Pulmonary artery endothelial cell (primary cell): ENCODE results near the gene APRT. TPM values are rescaled to one million over a fixed set of nuclear protein-coding genes. Genes with fewer than 3 reads are reported as not detected.
"Not testable (repeated sequence)": the region's sequence is repeated elsewhere in the genome, so short reads cannot be mapped to it uniquely, and the experiment has no call there.

Experiments
- DNase-seq: peaks from one replicate; pipeline ENCODE4 v3.0.0-alpha.2; 2011; ENCODE audit warnings: low read depth, low spot score
- total RNA-seq: library from RNA; depleted of rRNA; stranded (reverse); fragments of >200 nt; gene quantifications from 2 replicates; pipeline ENCODE4 v1.2.3, GENCODE V29; 2014

Gene APRT
- total RNA-seq, 1 donor from 2014 or later: 142 TPM

DNA sequence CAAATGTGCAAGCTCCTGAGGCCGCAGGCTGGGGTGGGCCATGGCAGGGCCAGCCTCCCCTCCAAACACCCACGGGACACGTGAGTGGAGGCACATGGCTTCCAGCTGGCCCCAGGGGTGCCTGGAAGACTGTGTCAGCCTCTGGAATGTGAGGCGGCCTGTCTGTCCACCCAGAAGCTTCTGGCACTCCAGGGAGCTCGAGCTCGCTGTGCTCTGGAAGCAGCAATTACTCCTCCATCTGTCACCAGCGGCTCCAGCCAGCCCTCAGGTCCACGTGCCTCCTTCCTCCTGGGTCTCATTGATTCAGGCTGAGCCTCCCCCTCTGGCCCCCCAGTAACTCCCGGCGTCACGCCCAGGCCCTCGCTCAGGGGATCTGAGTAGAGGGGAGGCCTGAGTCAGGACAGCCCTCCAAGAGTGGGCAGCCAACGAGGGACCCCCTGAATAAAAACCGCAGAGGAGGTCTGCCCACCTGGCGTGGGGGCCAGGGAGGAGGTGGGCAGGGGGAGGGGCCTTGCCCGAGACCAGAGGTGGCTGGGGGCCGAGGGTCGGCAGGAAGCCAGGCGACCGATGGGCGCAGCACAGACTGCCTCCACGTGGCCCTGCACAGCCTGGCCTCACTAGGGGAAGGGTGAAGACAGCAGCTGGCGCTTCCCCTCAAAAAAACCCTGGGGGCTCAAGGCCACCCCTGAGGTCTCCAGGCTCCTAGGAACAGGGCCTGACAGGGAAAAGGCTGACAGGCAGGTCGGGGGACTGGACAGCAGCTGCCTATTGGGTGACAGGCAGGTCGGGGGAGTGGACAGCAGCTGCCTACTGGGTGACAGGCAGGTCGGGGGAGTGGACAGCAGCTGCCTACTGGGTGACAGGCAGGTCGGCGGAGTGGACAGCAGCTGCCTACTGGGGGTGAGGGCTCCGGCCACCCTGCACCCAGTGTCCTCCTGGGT, 38.6 kb downstream of the APRT start:
- no peak for DNase-seq

DNA sequence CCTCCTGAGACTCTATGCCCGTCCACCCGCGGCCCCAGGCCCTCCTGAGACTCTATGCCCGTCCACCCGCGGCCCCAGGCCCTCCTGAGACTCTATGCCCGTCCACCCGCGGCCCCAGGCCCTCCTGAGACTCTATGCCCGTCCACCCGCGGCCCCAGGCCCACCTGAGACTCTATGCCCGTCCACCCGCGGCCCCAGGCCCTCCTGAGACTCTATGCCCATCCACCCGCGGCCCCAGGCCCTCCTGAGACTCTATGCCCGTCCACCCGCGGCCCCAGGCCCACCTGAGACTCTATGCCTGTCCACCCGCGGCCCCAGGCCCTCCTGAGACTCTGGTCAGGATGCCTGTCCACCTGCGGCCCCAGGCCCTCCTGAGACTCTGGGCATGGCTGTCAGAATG, 39.9 kb downstream of the APRT start:
- DNase-seq: not testable (repeated sequence)

DNA sequence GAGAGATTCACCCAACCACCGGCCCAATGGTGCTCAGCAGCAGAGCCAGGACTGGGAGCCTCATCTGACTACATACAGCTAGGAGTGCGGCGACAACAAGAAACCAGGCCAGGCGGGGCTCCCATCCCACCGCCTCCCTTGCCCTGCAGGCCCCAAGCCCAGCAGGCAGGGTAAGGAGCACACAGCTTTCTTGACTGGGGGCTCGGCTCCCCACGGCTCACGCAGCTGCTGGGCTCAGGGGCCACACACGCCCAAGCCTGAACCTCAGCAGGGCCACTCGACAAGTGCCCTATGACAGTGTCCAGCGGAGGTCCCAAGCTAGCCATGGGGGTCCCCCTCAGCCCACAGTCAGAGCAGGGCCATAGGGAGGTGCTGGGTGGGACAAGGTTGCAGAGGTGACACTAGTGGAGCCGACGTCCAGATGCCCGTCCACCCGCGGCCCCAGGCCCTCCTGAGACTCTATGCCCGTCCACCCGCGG, 40.4 kb downstream of the APRT start:
- DNase-seq: no peak

DNA sequence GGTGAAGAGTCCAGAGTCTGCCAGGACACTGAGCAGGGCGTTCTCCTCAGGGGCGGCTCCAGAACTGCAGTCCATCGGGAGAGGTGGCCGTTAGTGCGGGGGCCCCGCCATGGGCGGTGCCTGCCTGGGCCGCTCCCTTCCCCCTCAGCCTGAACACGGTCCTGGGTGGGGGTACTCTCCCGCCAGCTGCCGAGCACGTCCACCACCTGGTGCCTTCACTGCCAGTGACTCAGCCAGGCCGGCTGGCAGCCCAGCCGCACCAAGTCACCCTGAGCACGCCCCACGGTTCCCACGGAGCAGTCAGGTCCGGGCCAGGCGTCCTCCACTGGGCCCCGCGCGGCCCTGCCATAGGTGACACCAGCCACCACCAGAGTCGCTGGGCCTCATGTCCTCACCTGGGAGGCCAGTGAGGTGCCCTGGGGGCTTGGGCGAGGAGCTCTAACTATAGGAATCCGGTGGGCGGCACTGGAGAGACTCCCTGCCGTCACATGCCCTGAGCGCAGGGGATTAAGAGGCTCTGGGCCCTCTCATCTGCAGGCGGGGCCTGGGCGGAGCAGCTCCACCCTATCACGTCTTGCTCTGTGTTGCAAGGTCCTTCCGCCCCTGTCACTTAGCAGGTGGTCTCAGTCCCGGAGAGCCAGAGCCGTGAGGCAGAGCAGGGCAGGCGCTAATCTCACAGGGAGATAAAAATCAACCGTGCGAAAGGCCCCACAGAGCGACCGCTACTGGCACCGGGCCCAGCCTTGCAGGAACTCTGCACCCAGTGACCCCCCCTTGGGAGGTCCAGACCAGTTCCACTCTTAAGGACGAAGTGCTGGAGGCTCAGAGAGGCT, 41.1 kb downstream of the APRT start:
- no peak for DNase-seq

DNA sequence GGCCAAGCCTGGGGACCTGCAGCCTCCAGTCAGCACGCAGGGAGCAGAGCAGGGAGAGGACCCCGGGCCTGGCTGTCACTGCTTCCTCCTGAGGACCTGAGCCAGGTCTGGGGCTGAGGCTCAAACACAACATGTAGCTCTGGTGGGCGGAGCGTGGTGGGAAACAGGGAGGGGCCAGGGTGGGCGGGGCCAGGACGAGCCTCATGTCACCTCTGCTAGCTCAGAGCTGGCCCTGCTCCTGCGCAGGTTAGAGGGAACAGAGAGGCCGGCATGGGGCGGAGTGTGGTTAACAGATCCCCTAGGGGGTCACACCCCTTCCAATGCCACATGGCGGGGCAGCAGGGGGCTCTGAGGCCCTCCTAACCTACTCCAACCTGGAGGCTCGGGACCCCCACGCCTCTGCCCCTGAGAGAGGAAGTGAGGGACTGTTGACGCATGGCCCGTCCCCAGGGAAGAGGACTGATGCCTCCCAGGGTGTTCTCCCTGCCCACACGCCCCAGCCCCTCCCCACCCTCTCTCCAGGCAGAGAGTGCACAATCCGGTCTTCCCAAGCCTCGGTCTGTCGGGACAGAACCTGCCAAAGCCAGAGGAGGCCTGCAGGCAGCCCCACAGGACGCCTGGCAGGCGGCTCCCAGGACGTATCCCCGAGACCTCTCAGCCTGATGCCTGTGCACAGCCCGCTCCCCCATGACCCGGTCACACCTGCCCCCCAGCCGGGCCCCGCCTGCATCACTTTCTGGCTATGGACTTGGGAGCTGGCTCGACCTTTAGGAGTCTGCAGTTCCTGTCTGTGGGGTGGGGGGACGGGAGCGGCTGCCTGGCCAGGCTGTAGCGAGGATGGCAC, 41.9 kb downstream of the APRT start:
- no peak for DNase-seq

DNA sequence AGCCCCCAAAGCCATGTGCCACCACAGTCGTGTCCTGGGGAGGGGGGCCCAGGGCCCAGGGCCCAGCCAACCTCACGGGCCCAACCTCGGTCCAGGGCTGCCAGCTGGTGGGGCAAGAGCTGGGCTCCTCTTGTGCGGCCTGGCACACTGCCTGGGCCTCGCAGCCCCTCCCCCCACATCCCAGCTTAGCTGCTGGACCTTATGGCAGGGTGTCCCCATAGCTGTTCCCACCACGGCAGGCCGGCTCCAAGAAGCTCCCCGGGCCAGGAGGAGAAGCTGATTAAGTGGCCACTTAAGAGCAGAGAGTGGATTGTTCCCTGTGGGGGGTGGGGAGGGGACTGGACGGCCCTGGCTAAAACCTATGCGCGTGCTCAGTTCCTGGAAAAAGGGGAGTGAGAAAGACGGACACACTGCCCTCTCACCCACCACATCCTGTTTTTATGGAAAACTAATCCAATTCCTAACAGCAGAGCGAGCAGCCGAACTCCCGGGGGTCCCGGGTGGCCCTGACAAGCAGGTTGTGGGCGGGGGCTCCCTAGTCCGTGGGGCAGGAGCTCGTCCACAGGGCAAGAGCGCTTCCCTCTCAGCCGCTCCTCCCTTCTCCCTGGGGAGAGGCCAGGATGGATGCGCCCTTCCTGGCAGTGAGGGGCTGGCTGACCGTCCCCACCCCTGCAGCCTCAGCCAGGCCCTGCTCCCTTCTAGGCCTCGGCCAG, 43.5 kb downstream of the APRT start:
- DNase-seq: peak; percentile 22

DNA sequence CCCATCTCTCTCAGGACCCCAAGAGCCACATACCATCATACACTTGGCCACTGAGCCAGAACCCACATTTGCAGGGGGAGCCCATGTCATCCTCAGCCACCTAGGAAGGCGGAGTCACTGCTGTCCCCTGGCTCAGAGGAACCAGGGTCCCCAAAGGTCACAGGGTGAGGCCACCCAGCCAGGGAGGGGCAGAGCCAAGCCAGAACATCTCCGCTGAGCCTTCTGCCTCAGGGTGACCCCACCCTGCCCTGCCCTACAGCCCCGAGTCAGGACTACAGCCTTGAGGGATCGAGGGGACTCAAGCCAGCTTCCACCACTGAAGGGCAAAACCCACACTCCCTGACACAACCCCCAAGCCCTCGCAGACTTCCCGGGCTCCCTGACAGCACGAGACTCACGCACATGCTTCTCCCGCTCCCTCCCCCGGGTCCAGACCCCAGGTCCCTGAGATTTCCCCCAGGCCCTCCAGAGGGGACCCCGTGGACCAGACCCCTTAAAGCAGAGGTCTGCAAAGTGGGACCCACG, 44.1 kb downstream of the APRT start:
- DNase-seq: no peak

DNA sequence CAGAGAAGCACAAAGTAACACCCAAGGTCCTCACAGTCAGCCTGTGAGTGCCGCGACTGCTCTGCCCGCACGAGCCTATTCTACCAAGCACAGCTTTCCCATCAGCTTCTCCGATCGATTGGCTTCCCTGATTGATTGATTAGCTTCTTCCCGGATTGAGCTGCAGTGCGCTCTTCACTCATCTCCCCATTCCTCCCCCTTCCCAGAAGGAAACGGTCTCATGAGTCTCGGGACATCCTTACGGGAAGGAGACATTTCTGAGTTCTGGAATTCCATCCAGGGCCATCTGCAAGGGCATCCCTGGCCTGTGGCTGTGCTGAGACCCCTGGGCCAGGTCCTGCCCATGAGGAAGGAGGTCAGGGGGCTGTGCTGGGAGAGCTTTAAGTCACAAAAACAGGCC, 44.8 kb downstream of the APRT start:
- DNase-seq: no peak

DNA sequence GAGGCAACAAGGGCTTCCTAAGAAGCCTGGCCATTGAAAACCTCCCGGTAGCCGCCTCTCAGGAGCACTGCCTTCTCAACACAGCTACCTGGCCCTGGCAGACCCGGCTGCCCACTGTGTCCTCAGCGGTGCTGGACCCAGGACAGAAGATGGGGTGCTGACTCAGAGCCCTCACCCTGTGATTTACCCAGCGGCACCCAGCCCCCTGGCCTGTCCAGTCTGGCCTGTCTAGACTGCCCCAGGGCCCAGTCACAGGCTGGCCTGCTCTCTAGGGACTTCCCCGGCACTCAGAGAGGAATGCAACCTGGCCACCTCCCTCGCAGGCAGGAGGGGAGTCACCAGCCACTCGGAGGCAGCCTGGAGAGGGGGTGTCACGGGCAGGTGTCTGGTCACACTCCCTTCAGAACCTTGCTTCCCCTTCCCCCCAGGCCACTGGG, 46.8 kb downstream of the APRT start:
- no peak for DNase-seq

DNA sequence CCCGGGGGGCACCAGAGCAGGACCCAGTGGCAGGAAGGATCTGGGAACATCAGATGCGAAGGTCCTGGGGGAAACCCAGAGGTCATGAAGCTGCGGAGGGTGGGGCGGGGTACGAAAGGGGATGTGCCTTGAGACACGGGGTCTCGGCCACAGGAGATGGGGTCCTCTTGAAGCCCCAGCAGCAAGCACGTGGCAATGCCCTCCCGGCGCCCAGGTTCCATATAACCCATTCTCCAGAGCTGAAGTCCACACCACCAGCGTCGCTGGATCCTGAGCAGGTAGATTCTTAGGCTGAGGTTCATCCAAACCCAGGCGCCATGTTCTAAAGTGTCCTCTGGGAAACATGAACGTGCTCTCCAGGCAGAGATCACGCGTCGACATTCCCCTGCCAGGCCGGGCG, 47.6 kb downstream of the APRT start:
- no peak for DNase-seq

DNA sequence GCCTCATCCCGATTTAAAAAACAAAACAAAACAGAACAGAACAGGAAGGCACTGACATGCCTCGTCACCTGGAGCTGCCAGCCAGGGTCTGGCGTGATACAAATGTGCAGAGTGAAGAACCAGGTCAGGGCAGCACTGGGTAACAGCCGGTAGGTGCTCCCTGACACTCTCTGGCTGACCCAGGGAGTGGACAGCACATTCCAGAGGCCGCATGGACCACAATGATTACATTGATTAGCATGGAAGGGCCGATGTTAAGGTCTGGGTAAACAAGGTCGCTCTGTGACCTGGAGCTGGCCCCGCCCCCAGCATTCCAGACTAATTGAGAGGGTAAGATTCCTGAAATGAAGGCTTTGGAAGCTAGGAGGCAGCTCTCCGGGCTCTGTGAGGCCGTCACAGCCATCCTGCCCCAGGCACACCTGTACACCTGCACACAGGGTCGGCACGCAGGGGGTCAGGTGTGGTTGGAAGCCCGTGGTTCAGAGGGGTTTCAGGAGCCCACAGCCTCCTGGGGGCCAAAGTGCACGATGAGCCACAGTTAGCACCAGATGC, 48.1 kb downstream of the APRT start:
- DNase-seq: no peak

DNA sequence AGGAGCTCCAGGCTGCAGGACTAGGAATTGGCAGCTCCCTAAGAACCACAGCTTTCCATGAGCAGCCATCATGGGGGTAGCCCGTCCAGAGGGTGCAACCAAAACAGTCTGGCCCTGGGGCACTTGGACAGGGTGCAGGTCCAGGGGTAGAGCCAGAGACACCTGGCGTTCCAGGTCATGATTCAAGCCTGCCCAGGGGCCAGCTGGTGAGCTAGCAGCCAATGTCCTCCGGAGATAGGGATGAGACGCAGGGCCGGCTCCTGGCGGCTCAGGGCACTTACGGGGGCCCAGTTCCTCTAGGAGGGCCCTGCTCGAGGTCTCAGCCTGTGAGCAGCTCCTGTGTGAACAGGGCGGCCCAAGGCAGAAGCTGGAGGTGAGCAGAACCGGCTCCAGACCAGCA, 48.8 kb downstream of the APRT start:
- DNase-seq: no peak

DNA sequence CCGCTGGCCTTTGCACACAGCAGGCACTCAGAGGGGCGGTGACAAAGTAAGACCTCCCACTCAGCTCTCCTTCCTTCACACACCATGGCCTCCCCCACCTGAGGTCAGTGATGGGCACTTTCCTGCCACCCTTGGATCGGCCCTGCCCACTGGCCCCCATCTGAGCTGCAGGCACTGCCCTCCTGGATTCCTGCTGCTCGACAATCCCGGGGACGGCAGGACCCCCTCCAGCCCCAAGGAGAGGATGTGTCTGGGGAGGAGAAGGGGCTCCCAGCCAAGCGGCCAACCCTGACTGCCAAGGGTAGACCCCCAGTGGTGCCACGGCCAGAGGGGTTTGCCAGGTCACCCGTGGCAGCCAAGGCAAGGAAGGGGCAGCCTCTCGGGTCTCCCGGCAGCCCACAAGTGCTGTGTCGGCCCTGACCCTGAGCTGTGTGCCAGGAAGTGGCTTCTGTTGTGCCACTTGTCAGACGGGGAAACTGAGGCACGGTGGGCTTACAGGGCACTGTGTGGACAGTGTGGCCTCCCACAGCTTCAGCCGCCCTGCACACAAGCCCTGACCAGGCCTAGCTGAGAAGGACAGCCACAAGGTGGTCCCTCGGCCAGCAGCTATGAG, 49.4 kb downstream of the APRT start:
- DNase-seq: no peak

DNA sequence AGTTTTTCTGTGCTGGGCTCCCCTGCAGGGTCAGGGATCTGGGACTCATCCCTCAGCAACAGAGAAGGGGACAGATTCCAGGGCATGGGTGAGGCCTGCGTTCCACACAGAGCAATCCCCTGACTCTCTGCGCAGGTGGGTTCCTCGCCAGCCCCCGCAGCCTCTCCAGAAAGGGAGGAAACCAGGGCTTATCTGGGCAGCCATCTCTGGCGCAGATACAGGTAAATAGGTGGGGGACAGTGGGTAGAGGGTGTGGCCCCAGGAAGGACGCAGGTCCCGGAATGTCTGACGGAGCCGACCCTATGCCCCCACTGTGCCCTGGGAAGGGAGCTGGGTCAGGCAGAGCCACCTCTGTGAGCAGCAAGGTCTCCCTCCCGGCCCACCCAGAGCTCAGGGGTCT, 49.9 kb downstream of the APRT start:
- DNase-seq: no peak

DNA sequence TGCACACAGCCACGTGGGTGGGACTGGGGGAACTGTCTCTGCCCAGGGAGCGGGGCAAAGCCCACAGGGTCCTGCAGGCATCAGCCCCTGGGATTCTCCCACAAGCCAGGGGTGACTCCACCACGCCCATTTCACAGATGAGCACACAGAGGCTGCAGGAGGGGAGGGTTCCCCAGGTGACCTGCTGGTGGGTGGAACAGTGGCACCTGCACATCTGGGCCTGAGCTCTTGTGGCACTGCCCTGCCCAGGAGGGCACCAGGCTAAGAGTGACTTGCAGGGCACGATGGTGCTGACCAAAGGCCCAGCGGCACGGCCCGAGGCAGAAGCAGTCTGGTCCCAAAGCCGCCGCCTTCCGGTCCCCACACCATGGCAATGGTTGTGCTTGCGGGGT, 50.6 kb downstream of the APRT start:
- no peak for DNase-seq

DNA sequence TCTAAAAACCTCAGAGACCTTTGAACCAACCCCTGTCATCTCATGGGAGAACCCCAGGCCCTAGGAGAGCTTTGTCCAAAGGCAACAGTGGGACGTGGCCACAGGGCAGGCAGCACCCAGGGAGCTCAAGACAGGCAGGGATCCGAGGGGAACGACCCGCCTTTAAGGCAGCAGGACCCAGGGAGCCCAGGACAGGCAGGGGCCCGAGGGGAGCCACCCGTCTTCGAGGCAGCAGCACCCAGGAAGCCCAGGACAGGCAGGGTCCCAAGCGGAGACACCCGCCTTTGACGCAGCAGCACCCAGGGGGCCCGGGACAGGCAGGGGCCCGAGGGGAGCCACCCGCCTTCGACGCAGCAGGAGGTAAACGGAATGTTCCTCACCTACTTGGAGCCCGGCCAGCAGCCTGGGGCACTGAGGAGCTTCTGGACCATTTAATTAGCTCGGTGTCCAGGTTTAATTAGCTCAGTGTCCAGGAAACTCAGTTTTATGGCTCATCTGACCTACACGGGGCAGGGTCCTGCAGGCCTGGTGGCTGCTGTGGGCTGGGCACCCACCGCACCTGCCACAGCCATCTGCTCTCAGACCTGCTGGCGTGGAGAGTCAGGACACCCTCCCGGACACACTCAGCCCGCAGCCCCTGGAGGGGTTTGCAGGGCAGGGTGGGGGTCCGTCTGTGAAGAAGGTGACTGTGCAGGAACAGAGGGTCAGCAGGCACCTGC, 51.1 kb downstream of the APRT start:
- DNase-seq: no peak

DNA sequence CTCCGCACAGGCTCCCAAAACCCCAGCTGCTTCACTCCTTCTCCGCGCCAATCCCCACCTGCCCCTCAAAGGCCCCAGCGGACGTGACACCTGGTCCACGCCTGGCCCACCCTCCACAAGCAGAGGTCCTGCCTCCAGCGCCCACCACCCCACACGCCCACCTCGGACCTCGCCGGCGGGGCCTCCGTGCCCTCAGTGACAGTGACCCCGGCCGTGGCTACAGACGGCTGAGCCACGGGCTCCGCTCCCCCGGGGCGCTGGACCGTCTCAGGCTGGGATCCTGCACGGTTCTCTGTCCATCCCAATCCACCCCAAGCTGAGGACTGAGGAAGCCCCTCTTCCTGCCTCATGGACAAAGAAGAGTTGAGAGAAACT, 51.8 kb downstream of the APRT start:
- no peak for DNase-seq
